Upper lobe of left lung (tissue), 6 donors: ENCODE measurements around the gene LRRC74B. TPM values are rescaled to one million over a fixed set of nuclear protein-coding genes. Genes with fewer than 3 reads are reported as not detected.

Source experiments
- ATAC-seq, 2 donors: fragments of 200-7000 bp; cut with Tn5 transposase; one replicate each; pipeline ENCODE4 v1.9.1; 2022; ENCODE audit warnings: mild to moderate bottlenecking in 2 of 2, moderate library complexity in 2 of 2; ENCODE audit not compliant: low FRiP score in 2 of 2
- DNase-seq, 2 donors: peaks; one replicate each; pipeline ENCODE4 v3.0.0-alpha.2; 2019 to 2020
- H3K27ac ChIP-seq, 4 donors: fragments of 200-600 bp; sonication (generic); one replicate each; pipeline ENCODE4 v1.5.1; 2016 to 2019
- H3K27me3 ChIP-seq, 4 donors: fragments of 200-600 bp; sonication (generic); one replicate each; pipeline ENCODE4 v1.5.1; 2017 to 2019
- H3K36me3 ChIP-seq, 4 donors: fragments of 200-600 bp; sonication (generic); one replicate each; pipeline ENCODE4 v1.5.1; 2016 to 2019
- H3K4me1 ChIP-seq, 4 donors: fragments of 200-600 bp; sonication (generic); one replicate each; pipeline ENCODE4 v1.5.1; 2018 to 2019
- H3K4me3 ChIP-seq, 4 donors: fragments of 200-600 bp; sonication (generic); one replicate each; pipeline ENCODE4 v1.5.1; 2017 to 2019; ENCODE audit warnings: mild to moderate bottlenecking in 2 of 4, moderate library complexity in 1 of 4
- H3K9me3 ChIP-seq, 4 donors: fragments of 200-600 bp; sonication (generic); one replicate each; pipeline ENCODE4 v1.5.1; 2018 to 2019
- EP300 ChIP-seq, 4 donors: sonication (generic); formaldehyde crosslinking; IDR thresholded peaks; one replicate each; pipeline ENCODE4 v1.5.1; 2017; ENCODE audit warnings: antibody characterized with exemption in 4 of 4, control low read depth in 2 of 4
- POLR2A ChIP-seq, 4 donors: fragments of 450-650 bp; IDR thresholded peaks; one replicate each; pipeline ENCODE4 v1.5.1; 2016 to 2017; ENCODE audit warnings: antibody characterized with exemption in 4 of 4, mild to moderate bottlenecking in 2 of 4
- POLR2AphosphoS5 ChIP-seq, 2 donors: sonication (generic); formaldehyde crosslinking; IDR thresholded peaks; one replicate each; pipeline ENCODE4 v1.5.1; 2017; ENCODE audit warnings: antibody characterized with exemption in 2 of 2
- WGBS, 2 donors: methylation state at CpG; one replicate each; pipeline ENCODE4 v1.1.5; 2017 to 2018; 5-methylcytosine and 5-hydroxymethylcytosine counted together
- total RNA-seq, 6 donors: library from RNA; depleted of rRNA in 4 of 6; stranded (reverse); fragments of >200 nt in 4 of 6; gene quantifications; one replicate each; pipeline versions ENCODE4 v1.1.0 to v1.2.1, GENCODE V29; 2016 to 2021
- TF ChIP-seq, protein P1 (sequence below), 6 experiments: fragments of 450-650 bp in 4 of 6; fragments of 200-600 bp in 2 of 6; sonication (generic) in 2 of 6; IDR thresholded peaks; one replicate each; pipeline ENCODE4 v1.5.1; 2016 to 2019; ENCODE audit warnings: antibody characterized with exemption in 6 of 6
- donor health status: DM: no; HTN: no; CAD: no; lungs with moderate emphysema.
- donor health status: DM: no; HTN: yes; CAD: no; lungs with severe emphysema.

The LRRC74B gene
- total RNA-seq, 6 donors from 2014 or later, result 0.14 to 6.6 (median 3.2) TPM

DNA sequence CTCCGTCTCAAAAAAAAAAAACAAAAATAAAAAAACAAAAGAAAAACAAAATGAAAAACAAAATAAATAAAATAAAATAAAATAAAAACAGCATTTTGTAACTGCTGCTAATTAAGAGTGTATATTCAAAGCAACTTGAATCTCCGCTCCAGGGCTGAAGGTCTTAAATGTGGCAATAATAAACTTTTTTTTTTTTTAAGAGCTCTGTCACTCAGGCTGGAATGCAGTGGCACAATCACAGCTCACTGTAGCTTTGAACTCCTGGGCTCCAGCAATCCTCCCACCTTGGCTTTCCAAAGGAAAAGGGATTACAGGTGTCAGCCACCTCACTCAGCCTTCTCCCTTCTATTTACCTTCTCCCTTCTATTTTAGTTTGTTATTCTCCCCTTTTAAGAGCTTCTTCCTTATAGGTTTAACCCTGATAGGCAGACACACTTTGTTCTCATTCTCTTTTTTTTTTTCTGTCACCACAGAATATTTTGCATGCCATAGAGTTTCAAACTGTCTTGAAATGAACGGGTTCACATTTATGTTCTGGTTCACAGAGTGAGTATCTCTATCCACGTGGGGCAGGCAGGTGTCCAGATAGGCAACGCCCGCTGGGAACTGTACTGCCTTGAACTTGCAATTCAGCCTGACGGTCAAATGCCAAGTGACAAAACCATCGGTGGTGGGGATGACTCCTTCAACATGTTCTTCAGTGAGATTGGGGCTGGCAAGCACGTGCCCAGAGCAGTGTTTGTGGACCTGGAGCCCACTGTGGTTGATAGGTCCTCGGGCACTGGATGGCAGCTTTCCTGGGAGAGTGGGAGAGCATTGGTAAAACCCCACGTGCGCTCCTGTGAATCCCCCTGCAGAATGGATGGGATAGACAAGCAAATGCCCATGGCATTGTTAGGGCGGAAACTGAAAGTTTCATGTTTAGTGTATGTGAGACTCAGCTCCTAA is 19.4 kb downstream of the LRRC74B start:
- Histone ChIP-seq H3K4me3 (no peak overlapping the region), H3K4me1 (no peaks in the 10 kb centered on the region), H3K27ac (no peak overlapping the region), H3K36me3 (no peaks in the 10 kb centered on the region), H3K9me3 (no peaks in the 10 kb centered on the region), H3K27me3 (no peaks in the 10 kb centered on the region)
- DNase-seq (no peak), ATAC-seq (no peak)
- TF ChIP-seq POLR2AphosphoS5 (IDR thresholded peaks at IDR 0.05), result no peak
- 68 to 70% methylated on average over 9 to 13 of the region's 13 CpGs for WGBS, 2 donors

DNA sequence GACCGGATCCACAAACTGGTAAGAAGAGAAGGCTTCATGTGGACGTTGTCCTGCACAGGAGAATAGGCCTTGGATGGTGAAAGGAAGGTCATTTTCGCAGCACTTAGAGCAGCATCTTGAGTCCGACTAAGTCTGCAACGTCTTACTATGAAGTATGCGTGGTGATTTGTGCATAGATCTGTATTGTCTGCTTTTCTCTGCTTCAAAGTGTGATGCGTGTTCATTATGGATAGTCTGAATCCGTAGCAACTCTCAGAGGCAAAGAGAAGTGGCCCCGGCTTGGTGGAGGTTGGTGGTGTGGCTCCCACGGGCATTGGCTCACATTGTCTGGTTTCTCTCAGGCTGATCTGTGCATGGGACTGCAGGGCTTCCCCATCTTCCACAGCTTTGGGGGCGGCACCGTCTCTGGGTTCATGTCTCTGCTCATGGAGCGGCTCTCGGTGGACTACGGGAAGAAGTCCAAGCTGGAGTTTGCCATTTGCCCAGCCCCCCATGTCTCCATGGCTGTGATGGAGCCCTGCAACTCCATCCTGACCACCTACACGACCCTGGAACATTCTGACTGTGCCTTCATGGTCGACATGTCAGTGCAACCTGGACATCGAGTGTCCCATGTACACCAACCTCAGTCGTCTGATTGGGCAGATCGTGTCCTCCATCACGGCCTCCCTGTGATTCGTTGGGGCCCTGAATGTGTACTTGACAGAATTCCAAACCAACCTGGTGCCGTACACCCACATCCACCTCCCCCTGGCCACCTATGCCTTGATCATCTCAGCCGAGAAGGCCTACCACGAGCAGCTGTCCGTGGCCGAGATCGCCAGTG is 21.5 kb downstream of the LRRC74B start:
- 89 to 94% methylated on average over 17 to 26 of the region's 28 CpGs for WGBS, 2 donors
- H3K9me3 ChIP-seq, result no peaks in the 10 kb centered on the region
- no peak overlapping the region for H3K27ac ChIP-seq
- TF ChIP-seq POLR2AphosphoS5 (IDR thresholded peaks at IDR 0.05) (no peak), POLR2A (IDR thresholded peaks at IDR 0.05) (no peak)
- H3K4me3 ChIP-seq, result no peak overlapping the region
- no peaks in the 10 kb centered on the region for H3K36me3 ChIP-seq
- H3K4me1 ChIP-seq, result no peaks in the 10 kb centered on the region
- ATAC-seq (no peak), DNase-seq (no peak)
- H3K27me3 ChIP-seq, result no peaks in the 10 kb centered on the region

- no peaks in the 10 kb centered on the region for H3K27me3 ChIP-seq
- no peaks in the 10 kb centered on the region for H3K9me3 ChIP-seq
- no peak for DNase-seq
- ATAC-seq, result no peak
- no peak overlapping the region for H3K4me3 ChIP-seq
- H3K27ac ChIP-seq, result no peak overlapping the region
- 89 to 92% methylated on average over 4 to 12 of the region's 12 CpGs for WGBS, 2 donors
- TF ChIP-seq EP300 (IDR thresholded peaks at IDR 0.05) (no peak), POLR2A (IDR thresholded peaks at IDR 0.05) (no peak), POLR2AphosphoS5 (IDR thresholded peaks at IDR 0.05) (no peak)
- TF ChIP-seq, protein P1, sequence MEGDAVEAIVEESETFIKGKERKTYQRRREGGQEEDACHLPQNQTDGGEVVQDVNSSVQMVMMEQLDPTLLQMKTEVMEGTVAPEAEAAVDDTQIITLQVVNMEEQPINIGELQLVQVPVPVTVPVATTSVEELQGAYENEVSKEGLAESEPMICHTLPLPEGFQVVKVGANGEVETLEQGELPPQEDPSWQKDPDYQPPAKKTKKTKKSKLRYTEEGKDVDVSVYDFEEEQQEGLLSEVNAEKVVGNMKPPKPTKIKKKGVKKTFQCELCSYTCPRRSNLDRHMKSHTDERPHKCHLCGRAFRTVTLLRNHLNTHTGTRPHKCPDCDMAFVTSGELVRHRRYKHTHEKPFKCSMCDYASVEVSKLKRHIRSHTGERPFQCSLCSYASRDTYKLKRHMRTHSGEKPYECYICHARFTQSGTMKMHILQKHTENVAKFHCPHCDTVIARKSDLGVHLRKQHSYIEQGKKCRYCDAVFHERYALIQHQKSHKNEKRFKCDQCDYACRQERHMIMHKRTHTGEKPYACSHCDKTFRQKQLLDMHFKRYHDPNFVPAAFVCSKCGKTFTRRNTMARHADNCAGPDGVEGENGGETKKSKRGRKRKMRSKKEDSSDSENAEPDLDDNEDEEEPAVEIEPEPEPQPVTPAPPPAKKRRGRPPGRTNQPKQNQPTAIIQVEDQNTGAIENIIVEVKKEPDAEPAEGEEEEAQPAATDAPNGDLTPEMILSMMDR (IDR thresholded peaks at IDR 0.05), result no peak
- H3K36me3 ChIP-seq, result no peaks in the 10 kb centered on the region
- no peaks in the 10 kb centered on the region for H3K4me1 ChIP-seq
These were observed 22.3 kb downstream of the LRRC74B start for GRCh38 chr22:21067901-21068680.

DNA sequence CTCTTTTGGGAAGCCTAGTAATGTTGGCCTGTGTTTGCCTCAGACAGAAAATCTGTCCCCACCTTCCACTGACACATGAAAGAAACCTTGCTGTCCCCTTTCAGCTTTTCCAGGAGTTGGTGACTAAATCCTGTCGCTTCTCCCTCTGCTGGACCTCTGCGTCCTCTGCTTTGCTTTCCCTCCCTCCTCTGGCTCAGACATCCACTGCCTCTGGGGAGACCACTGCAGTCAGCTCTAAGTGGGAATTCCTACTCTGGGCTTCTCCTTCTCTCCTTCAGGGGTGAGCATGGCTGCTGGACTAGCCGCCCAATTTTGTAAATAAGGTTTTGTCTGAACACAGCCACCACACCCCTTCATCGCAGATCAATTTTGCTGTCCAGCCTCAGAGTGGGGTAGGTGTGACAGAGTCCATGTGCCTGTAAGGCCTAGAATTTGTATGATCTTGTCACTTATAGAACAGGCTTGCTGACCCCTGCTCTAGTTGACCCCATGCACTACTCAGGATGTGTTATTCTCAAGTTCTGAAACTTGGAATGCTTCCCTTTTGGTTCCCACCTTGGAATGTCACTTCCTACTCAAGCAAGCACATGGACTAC is 23.0 kb downstream of the LRRC74B start:
- Histone ChIP-seq H3K27me3 (no peaks in the 10 kb centered on the region), H3K4me1 (no peaks in the 10 kb centered on the region), H3K27ac (no peak overlapping the region), H3K4me3 (no peak overlapping the region), H3K9me3 (no peaks in the 10 kb centered on the region), H3K36me3 (no peaks in the 10 kb centered on the region)
- WGBS, 2 donors, result 64 to 79% methylated on average over 4 of the region's 4 CpGs
- no peak for ATAC-seq
- DNase-seq, result no peak
- TF ChIP-seq, protein P1 (IDR thresholded peaks at IDR 0.05), result no peak
- TF ChIP-seq POLR2AphosphoS5 (IDR thresholded peaks at IDR 0.05) (no peak), EP300 (IDR thresholded peaks at IDR 0.05) (no peak), POLR2A (IDR thresholded peaks at IDR 0.05) (no peak)

DNA sequence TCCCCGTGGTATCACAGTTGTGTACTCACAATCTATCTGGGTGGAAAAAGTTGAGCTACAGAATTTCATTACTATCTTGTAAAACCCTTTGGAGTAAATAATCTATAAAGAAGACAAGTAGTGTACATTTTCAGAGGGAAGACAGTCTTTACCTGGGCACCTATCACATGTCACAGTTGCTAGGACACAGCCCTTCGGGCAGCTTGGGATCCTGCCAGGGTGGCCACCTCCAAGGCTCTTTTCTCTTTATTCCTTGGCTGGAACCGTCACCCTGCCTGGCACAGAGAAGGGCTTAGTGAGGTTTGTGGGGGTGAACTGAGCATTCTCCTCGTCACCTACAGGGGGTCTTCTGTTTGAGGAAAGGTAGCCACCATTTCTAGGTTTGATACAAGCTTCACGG is 23.6 kb downstream of the LRRC74B start:
- Histone ChIP-seq H3K4me3 (no peak overlapping the region), H3K27me3 (no peaks in the 10 kb centered on the region), H3K9me3 (no peaks in the 10 kb centered on the region), H3K36me3 (no peaks in the 10 kb centered on the region), H3K27ac (no peak overlapping the region), H3K4me1 (no peaks in the 10 kb centered on the region)
- ATAC-seq (no peak), DNase-seq (no peak)
- WGBS, 2 donors, result 60 to 61% methylated on average over 5 of the region's 5 CpGs
- no peak for TF ChIP-seq EP300 (IDR thresholded peaks at IDR 0.05)
- TF ChIP-seq, protein P1 (IDR thresholded peaks at IDR 0.05), result no peak
- TF ChIP-seq POLR2AphosphoS5 (IDR thresholded peaks at IDR 0.05), result no peak
- no peak for TF ChIP-seq POLR2A (IDR thresholded peaks at IDR 0.05)
